Activated CD8-positive, alpha-beta memory T cell treated with anti-CD3 and anti-CD28 coated beads for 4 hours (primary cell): ENCODE data around the gene VAMP8.

Source experiments
- DNase-seq, 2 donors: peaks; one replicate each; pipeline ENCODE4 v3.0.0-alpha.2; 2020; ENCODE audit warnings: low read depth in 2 of 2

The VAMP8 gene

DNA sequence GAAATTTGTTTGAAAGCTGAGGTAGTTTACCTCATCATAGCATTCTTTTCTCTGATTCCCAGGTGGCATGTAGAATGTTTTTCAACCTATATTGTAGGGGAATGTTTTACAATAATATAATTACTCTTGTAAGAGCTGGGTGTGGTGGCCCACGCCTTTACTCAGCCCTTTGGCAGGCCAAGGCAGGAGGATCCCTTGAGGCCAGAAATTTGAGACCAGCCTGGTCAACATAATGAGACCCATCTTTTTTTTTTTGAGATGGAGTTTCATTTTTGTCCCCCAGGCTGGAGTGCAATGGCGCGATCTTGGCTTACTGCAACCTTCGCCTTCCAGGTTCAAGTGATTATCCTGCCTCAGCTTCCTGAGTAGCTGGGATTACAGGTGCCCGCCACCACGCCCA, 42.2 kb downstream of the VAMP8 start:
- DNase-seq = no peak

DNA sequence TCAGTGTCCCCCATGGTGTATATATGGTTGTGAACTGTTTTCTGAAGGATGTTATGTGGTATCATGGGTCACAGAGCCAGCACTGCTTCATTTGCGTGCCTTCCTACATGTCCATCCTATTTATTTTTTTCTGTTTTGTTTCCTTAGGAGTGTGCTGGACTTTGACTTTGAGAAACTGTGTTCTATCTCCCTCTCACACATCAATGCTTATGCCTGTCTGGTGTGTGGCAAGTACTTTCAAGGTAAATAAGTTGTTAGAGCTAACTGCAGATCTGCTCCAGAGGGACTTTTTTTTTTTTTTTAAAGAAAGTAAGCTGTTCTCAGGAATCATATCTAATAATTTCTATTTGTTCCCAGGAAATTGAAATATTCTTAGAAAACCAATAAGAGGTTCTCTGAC, 44.0 kb downstream of the VAMP8 start:
- no peak for DNase-seq

DNA sequence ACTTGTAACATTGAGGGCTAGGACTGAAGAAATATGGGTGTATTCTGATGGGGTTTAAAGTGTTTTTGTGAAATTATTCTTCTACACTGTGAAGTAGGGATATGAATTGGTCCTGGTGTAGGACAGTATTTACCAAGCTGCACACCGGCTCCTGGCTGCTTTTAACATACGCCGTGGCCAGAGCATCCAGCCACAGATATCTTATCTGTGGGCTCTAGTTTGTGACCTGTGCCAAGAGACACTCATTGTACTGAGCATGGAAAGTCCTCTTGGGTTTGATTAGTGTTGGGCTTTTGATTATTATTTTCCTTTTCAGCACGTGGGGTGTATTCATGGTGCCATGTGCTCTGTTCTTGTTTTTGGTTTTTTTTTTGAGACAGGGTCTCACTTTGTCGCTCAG, 46.6 kb downstream of the VAMP8 start:
- no peak for DNase-seq

DNA sequence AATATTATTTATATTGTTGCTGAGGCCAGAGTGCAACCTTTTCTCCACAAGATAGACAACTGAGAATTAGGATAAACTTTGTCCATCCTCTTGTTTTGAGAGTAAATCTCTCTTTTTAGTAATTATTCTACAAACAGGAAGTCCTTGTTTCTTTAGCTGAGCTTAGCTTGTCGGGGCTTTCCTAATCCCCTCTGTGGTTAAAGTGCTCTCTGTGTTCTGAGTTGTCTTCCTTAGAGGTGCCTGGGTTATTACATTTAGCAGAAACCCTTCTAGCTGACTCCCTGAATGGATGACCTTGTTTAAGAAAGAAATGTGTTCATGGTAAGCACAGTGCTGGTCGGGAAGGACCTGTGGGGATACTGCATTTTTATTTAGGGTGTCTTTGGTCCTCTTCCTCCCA, 51.3 kb downstream of the VAMP8 start:
- no peak for DNase-seq

DNA sequence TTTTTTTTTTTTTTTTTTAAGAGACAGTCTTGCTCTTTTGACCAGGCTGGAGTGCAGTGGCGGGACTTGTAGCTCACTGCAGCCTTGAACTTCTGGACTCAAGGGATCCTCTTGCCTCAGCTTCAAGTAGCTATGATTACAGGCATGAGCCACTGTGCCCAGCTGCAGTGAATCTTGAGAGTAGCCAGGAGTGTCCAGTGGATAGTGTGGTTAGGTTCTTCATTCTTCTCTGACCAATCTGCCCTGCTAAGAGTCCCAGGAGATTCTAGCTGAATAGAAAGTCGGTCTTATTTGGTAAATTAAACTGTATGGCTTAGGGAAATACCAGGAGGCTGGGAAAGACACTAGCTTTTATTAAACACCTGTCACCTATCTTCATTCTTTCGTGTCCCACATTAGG, 53.9 kb downstream of the VAMP8 start:
- no peak for DNase-seq
